Measurements from ENCODE around the gene LGI1. TPM values are rescaled to one million over a fixed set of nuclear protein-coding genes. Genes with fewer than 3 reads are reported as not detected.

The LGI1 gene
- polyA plus RNA-seq, 1 donor from 2014 or later, result 2.1 TPM

- Histone ChIP-seq H3K27me3 (ENCODE audit: insufficient read depth, low read depth, low read length) (no peaks in the 10 kb centered on the region), H3K4me3 (ENCODE audit: low read length) (peak overlapping the region; percentile 19), H4K20me1 (ENCODE audit: insufficient read depth) (no peaks in the 10 kb centered on the region), H3K79me2 (replicated peaks; ENCODE audit: insufficient read depth, low read length) (no peaks in the 10 kb centered on the region), H3K9ac (ENCODE audit: low read length) (no peak overlapping the region), H3K9me3 (ENCODE audit: low read length) (no peaks in the 10 kb centered on the region), H3F3A (ENCODE audit: insufficient read depth, low read length, poor library complexity, severe bottlenecking) (no peaks in the 10 kb centered on the region), H2AFZ (ENCODE audit: low read depth, low read length) (no peak overlapping the region), H3K27ac (ENCODE audit: low read length) (peak overlapping the region; percentile 32), H3K36me3 (ENCODE audit: insufficient read depth, low read length) (no peaks in the 10 kb centered on the region), H3K4me2 (ENCODE audit: low read length) (no peak overlapping the region), H3K9me2 (ENCODE audit: insufficient read depth, low read length) (no peaks in the 10 kb centered on the region)
- TF ChIP-seq EP300 (conservative IDR thresholded peaks at IDR 0.05; ENCODE audit: poor library complexity, severe bottlenecking) (peak; percentile 87), POLR2AphosphoS5 (IDR thresholded peaks at IDR 0.05) (peak; percentile 86), CTCF (IDR thresholded peaks at IDR 0.05; ENCODE audit: poor library complexity, severe bottlenecking) (peak; percentile 52), REST (IDR thresholded peaks at IDR 0.05; ENCODE audit: borderline replicate concordance) (peak; percentile 24), SMC3 (conservative IDR thresholded peaks at IDR 0.05; ENCODE audit: poor library complexity) (no peak)
These were observed 600 bp upstream of the LGI1 start for GRCh38 chr10:93757136-93757535.

GRCh38 chr10:93758508-93758885 lies 761 bp downstream of the LGI1 start:
- Histone ChIP-seq H3K9ac (ENCODE audit: low read length) (no peak overlapping the region), H2AFZ (ENCODE audit: low read depth, low read length) (no peak overlapping the region), H3K4me2 (ENCODE audit: low read length) (no peak overlapping the region)

More at GRCh38 chr10:93758508-93758885, 761 bp downstream of the LGI1 start:
- Histone ChIP-seq H3K9me2 (ENCODE audit: insufficient read depth, low read length) (no peaks in the 10 kb centered on the region), H3K9me3 (ENCODE audit: low read length) (no peaks in the 10 kb centered on the region), H3K79me2 (replicated peaks; ENCODE audit: insufficient read depth, low read length) (no peaks in the 10 kb centered on the region), H3K27me3 (ENCODE audit: insufficient read depth, low read depth, low read length) (no peaks in the 10 kb centered on the region), H3K36me3 (ENCODE audit: insufficient read depth, low read length) (no peaks in the 10 kb centered on the region), H3F3A (ENCODE audit: insufficient read depth, low read length, poor library complexity, severe bottlenecking) (no peaks in the 10 kb centered on the region), H3K27ac (ENCODE audit: low read length) (no peak overlapping the region), H3K4me3 (ENCODE audit: low read length) (no peak overlapping the region), H4K20me1 (ENCODE audit: insufficient read depth) (no peaks in the 10 kb centered on the region)
- no peak for TF ChIP-seq CTCF (IDR thresholded peaks at IDR 0.05; ENCODE audit: poor library complexity, severe bottlenecking)
- no peak for TF ChIP-seq TAF1 (IDR thresholded peaks at IDR 0.05; ENCODE audit: low read depth)
- TF ChIP-seq EZH2 (IDR thresholded peaks at IDR 0.05; ENCODE audit: borderline replicate concordance, insufficient read depth, low read length, poor library complexity, severe bottlenecking), result no peak
